GM19193 (cell line): ENCODE measurements around the gene PTPRN2.

Experiments
- POLR2A ChIP-seq: IDR thresholded peaks from 4 replicates; pipeline ENCODE4 v1.6.1; 2011; ENCODE audit not compliant: insufficient read depth, insufficient read length; ENCODE audit errors: extremely low read depth

Gene PTPRN2

DNA sequence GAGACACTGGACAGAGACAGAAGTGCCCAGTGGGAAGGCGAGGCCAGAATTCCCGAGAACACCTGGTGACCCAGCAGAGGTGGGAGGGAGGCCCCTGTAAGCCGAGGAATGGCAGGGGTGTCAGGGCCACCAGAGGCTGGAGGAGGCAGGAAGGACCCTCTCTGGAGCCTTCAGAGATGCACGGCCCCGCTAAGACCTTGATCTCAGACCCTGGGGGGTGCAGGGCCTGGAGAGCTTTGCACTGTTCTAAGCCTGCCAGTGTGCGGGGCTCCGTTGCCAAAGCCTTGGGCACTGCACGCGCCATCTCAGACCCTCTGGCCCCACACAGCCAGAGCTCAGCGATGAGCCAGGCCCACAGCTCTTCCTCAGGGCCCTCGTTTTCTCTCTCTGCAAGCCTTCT, 557.1 kb downstream of the PTPRN2 start:
- no peak for TF ChIP-seq POLR2A

DNA sequence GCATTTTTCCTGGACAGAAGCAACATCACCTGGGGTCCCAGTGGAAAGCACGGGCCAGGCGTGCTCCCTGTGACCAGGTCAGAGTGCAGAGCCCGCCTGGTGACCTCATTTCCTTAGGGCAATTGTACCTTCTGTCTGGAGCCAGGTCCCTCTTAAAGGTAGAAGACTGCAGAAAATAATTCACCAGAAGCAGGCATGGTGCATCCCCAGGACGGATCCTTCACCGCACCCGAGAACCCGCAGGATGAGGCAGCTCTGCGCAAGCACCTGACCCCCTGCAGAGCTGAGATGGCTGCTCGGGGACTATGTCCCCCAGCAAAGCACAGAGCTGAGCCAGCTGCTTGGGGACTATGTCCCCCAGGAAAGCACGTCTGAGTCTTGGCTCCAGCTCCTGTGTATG, 557.6 kb downstream of the PTPRN2 start:
- TF ChIP-seq POLR2A: no peak

DNA sequence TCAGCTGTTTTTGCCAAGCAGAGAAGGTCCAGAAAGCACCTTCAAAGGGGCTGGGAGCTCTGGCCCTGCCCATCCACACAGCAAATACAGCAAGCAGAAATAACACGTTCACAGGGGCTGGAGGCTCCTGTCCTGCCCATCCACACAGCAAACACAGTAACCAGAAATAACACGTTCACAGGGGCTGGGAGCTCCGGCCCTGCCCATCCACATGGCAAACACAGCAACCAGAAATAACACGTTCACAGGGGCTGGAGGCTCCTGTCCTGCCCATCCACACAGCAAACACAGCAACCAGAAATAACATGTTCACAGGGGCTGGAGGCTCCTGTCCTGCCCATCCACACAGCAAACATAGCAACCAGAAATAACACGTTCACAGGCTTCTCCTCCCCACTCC, 558.1 kb downstream of the PTPRN2 start:
- no peak for TF ChIP-seq POLR2A

DNA sequence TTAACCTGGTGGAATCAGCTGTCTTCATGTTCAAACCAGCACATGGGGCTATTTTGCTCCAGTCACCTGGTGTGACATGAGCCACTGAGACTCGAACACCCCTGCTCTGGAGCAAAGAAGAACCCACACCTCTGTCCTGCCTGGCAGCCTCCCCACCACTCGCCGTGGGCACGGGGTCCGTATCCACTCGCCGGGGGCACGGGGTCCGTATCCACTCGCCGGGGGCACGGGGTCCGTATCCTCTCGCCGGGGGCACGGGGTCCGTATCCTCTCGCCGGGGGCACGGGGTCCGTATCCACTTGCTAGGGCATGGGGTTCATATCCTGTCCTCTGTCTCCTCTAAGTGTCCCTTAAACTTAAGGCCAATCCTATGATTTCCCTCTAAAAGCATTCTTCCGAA, 558.7 kb downstream of the PTPRN2 start:
- TF ChIP-seq POLR2A: no peak

DNA sequence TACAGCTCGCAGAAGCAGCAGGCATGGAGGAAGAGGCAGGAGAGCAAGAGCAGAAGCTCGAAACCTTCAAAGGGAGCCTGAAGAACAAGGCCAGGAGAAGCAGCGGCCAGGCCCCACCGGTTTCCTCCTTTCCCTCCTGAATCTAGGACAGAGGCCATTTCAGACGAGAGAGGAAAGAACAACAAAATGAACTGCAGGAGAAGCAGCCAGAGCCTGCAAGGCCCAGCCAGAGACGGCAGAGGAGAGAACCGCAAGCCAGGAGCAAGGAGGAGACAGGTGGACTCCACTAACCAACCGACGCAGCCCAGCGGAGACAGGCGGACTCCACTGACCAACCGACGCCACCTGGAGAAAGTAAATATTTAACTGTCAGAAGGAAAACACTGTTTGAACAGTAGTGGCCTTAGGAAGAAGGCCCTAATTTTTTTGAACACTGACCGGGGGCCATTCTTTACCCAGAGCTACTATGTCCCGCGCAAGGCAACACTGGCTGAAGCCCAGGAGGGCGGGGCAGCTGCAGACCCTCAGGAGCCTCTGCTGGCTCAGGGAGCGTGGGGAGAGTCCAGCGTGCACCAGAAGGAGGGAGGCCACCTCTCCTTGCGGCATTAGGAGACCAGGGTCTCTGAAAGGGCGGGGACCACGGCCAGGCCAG, 559.2 kb downstream of the PTPRN2 start:
- TF ChIP-seq POLR2A: no peak

DNA sequence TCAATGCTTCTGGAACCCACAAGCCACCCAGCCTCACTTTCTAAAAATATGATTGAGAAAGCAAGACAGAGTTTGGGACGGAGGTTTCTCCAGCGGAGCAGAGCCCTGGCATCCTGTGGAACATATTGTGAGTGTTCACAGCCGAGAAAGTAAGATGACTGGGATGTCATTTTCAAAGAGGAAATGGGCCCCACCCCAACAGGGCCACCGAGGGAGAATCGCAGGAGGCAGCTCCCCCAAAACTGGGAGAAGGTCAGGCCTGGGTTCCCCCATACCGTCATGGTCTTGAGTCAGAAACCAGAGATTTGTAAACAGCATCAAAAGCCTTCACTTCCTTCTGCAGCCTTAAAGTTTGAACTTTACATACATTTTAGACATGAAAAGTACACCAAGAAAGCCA, 560.0 kb downstream of the PTPRN2 start:
- TF ChIP-seq POLR2A: no peak

DNA sequence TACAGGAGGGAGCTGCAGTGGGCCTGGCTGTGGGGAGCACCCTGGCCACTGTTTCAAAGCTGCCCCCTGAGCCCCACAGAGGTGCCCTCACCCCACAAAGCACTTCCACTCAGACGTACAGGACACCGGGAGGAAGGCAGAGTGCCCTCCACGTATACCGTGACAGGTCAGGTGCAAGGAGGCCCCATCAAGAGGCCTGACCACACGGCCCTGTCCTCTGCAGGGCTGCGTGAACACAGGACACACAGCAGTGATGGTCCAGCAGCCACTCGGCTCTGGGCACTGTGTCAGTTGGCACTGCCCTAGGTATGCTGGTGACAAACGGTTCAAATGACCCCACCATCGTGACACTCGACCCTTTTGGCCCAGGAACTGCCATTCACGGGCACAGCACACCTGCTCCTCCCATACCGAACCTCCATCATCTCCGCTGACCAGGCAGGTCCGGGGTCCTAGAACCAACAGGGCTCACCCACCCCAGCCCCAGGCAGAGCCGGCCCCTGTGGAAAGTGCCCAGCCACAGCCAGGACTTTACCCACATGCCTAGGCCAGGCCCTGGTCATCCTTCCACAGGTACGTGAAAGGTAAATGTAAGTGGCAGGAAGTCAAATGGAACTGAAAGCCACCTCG, 560.9 kb downstream of the PTPRN2 start:
- TF ChIP-seq POLR2A: no peak

DNA sequence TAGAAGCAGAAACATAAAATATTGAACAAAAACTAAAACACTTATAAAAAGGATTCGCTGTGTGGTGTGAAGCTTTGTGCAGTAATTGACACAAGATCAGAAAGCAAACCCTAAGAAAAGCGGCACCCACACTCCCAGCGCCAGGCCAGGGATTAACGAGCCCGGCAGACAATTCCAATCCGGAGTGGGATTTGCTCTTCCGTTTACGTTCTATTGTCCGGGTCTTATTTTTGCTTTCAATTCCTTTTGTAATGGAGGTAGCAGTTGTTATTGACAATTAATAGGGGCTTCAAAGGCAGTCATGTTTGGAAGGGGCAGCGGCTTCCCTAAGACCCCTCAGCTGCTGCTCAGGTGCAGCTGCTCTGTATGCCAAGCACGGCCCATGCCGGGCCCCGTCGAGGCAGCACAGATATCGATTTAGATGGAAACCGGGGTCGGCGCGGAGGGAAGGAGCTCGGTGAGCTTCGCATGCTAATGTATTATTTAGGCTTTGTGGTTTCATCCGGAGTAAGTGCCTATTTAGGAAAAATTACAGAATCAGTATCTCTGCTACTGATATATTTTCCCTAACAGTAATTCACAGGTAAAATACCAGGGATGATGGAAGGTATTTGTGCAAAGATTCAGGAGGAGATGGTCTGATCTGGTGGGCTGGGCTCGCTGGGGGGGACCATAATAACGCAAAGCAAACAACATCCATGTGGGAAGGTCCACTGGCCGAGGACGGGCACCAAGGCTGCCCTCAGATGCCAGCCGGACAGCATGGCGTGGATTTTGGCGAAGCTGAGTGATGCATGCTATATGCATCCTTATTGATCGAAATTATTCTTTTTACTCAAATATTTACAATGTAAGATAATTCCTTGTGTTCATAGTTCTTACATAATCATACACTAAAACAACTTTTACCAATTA, 561.7 kb downstream of the PTPRN2 start:
- no peak for TF ChIP-seq POLR2A

DNA sequence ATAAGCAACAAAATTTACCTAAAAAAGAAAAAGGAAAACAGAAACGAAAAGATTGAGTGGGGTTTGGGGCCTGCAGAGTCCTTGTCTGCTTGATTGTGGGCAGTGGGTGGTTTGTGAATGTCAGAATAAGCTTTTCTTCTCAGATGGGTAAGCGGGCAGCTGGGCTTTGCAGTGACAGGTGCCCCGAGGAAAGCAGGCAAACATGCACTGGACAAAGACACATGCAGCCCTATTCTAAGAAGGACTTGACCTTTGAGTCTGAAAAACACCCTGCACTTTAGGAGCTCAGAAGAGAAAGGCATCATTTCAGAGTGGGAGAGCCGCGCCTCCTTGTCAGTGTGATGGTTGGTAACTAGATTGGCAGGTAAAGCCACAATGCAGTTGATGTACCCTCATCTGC, 562.7 kb downstream of the PTPRN2 start:
- no peak for TF ChIP-seq POLR2A

DNA sequence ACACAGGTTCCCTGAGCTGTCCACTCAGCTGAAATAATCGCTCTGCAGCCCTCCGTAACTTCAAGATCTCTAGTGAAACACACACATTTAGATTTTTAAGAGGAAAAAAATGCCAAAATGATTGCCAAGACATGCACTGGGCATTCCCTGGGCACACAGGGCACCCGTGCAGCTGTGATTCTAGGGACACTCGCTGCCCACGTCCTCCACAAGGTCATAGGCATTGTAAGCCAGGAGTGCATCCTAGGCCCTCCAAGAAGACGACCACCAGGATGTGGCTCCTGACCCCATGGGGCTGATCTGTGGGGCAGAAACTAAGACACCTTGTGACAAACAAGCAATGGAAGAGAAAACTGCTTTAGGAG, 563.3 kb downstream of the PTPRN2 start:
- no peak for TF ChIP-seq POLR2A

DNA sequence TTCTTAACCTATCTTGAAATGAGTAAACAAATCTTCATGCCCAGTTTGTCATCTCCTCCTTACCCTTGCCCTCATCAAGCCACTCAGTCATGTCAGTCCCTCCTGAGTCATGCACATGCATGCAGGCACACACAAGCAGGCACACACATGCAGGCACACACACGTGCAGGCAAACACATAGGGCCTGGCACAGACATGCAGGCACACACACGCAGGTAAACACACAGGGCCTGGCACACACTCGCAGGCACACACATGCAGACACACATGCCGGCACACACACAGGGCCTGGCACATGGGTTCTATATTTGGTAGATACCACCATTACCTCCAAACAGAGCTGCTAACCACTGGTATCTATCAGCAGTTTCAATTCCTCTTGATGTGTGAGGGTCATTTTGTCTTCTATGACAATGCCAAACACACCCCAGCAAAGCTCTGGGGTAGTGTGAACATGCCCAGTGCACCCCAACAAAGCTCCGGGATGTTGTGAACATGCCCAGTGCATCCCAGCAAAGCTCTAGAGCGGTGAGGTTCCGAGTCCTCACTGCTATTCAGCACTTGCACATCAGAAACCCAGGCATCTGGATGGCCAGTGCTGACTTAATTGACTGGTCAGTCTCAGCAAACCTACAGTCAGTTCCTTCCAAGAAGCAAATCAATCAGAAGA, 563.8 kb downstream of the PTPRN2 start:
- no peak for TF ChIP-seq POLR2A

DNA sequence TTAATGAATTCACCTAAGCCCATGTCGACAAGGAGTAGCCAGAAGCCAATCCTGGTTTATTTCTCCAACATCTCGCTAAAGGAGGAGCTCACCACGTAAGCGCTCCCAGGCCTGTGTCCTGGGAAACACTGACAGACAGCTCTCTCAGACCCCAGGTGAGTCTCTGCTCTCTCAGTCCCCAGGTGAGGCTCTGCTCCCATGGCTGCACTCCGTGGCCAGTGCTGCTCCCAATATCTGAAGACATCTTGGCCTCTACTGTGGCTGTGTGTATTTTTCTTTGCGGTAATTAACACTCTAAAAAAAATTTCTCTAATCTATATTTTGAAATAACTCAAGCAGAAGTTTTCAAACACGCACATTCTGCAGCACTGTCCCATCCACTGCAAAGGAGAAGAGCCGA, 564.5 kb downstream of the PTPRN2 start:
- TF ChIP-seq POLR2A: no peak

DNA sequence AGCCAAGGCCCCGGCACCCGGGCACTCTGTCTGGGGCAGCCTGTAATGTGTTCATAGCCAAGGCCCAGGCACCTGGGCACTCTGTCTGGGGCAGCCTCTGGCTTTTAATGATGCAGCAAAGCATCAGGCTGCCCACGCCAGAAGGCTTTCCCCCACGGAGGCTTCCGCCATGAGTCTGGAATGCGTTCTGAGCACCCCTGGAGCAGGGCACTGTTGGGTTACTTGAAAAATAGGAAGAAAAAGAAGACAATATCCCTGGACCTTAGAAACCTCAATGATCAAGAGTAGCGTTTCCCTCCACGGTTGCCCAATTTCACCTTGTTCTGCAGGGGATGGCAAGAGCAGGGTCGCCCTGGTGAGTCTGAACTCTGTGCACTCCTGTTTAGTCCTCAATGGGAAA, 565.0 kb downstream of the PTPRN2 start:
- no peak for TF ChIP-seq POLR2A

DNA sequence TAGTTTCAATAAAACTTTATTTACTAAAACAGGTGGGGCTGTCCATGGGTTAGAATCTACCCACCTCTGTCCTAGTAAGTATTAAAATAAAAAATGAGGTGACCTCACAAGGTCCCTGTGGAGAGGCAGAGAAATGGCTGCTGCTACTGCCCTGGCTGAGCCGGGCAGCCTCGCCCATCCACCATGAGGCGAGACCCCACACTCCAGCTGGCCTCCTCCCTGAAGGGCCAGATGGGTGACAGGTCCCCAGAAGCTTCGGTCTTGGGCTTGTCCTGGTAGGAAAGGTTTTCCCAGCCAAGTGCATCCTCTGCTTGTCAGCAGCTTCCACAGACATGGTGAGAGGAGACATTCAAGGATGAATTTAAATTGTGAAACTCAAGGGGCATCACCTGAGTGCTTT, 565.8 kb downstream of the PTPRN2 start:
- no peak for TF ChIP-seq POLR2A

DNA sequence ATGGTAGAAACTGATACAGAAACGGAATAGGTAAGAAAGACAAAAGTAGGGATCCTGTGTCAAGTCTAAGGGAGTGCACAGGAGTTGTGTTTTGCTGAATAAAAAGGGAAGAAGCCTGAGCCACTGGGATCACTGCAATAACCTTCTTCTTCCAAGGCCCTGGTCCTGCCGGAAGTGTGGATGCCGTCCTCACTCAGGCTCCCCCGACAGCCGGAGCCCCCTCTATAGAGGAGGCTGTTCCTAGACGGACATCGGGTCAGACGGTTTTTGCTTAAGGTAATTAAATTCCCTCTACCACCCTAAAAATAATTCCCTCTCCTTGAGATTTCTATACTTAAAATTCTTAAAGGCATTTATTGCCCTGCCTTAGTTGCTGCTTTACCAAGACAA, 566.9 kb downstream of the PTPRN2 start:
- no peak for TF ChIP-seq POLR2A
